Left ventricle myocardium inferior (tissue), 1 donor: ENCODE results near the gene MARK4. TPM values are rescaled to one million over a fixed set of nuclear protein-coding genes. Genes with fewer than 3 reads are reported as not detected.

Experiments used
- DNase-seq: peaks from one replicate; pipeline ENCODE4 v3.0.0-alpha.2; 2020
- H3K27ac ChIP-seq: fragments of 200-600 bp; replicated peaks from 2 replicates; pipeline ENCODE4 v1.8.0; 2021
- H3K27me3 ChIP-seq: fragments of 200-600 bp; 2 replicates; pipeline ENCODE4 v1.8.0; 2021; ENCODE audit warnings: low read depth
- H3K36me3 ChIP-seq: fragments of 200-600 bp; 2 replicates; pipeline ENCODE4 v1.8.0; 2021
- H3K4me1 ChIP-seq: fragments of 200-600 bp; 2 replicates; pipeline ENCODE4 v1.8.0; 2021
- H3K4me3 ChIP-seq: fragments of 200-600 bp; 2 replicates; pipeline ENCODE4 v1.8.0; 2021; ENCODE audit warnings: mild to moderate bottlenecking, moderate library complexity
- H3K9me3 ChIP-seq: fragments of 200-600 bp; replicated peaks from 2 replicates; pipeline ENCODE4 v1.8.0; 2021
- intact Hi-C: fragments of 100-400 bp; cut with micrococcal nuclease; formaldehyde crosslinking; loops from one replicate; pipeline ENCODE4 v1.11.0; 2022
- long read RNA-seq: library from polyadenylated mRNA; unstranded; transcript quantifications from one replicate; pipeline ENCODE4 v2.0.0, GENCODE V29; 2021
- total RNA-seq: library from RNA; stranded (reverse); fragmentation: NEBNext Ultra II Directional; extraction: Animal tissue kit (Norgen Biotek cat#: 25700); gene quantifications from one replicate; pipeline ENCODE4 v1.2.1, GENCODE V29; 2021
- TF ChIP-seq, protein P1 (sequence below): fragments of 200-600 bp; IDR thresholded peaks from 2 replicates; pipeline ENCODE4 v1.8.0; 2021; ENCODE audit warnings: antibody characterized with exemption, mild to moderate bottlenecking, borderline replicate concordance
- donor health status: DM: no; HTN: yes; CAD: no; lungs with severe emphysema.

Gene MARK4
- total RNA-seq = 26.5 TPM
- long read RNA-seq, full-length matches to known transcripts = 4 of 37 reads
- long read RNA-seq, partial matches to known transcripts = 29 of 37 reads
- long read RNA-seq, other reads (novel, unspliced or antisense) = 4 of 37 reads

DNA sequence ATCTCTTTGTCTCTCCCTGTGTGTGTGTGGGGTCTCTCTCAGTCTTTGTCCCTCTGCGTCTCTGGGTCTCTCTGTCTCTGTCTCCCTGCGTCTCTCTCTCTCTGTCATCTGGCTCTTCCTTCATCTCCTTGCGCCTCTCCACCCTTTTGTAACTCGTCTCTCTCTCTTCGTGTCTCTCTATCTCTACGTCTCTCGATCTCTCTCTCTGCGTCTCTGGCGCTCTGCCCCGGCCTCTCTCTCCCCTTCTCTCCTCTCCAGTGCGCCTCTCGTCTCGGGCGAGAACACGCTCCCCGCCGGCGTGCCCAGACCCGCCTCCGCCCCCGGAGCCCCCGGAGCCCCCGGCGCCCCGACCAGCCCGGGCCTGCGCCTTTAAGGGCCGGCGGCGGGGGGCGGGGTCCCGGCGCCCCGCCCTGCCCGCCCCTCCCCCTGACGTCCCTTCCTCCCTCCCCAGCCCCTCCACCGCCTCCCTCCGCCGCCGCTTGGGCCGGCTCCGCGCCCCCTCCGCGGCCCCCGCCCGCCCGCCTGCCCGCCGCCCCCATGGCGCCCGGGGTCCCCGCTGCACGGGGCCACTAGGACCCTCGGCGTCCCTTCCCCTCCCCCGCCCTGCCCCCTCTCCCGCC is at the start of gene MARK4:
Gene MARK4, plus strand, starts transcription at position 440 of the 620 bp plus-strand sequence. CDS start 318 bp downstream, outside the sequence.
- H3K9me3 ChIP-seq = no peaks in the 10 kb centered on the region
- TF ChIP-seq, protein P1, sequence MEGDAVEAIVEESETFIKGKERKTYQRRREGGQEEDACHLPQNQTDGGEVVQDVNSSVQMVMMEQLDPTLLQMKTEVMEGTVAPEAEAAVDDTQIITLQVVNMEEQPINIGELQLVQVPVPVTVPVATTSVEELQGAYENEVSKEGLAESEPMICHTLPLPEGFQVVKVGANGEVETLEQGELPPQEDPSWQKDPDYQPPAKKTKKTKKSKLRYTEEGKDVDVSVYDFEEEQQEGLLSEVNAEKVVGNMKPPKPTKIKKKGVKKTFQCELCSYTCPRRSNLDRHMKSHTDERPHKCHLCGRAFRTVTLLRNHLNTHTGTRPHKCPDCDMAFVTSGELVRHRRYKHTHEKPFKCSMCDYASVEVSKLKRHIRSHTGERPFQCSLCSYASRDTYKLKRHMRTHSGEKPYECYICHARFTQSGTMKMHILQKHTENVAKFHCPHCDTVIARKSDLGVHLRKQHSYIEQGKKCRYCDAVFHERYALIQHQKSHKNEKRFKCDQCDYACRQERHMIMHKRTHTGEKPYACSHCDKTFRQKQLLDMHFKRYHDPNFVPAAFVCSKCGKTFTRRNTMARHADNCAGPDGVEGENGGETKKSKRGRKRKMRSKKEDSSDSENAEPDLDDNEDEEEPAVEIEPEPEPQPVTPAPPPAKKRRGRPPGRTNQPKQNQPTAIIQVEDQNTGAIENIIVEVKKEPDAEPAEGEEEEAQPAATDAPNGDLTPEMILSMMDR = no peak
- H3K27me3 ChIP-seq = no peaks in the 10 kb centered on the region
- intact Hi-C loops = no loop called here
- H3K27ac ChIP-seq = peak within 1 kb of the TSS; percentile 83
- no peaks in the 10 kb centered on the region for H3K36me3 ChIP-seq
- H3K4me1 ChIP-seq = peaks cover 61% of the 10 kb centered on the region
- peak within 1 kb of the TSS; percentile 78 for H3K4me3 ChIP-seq
- peak; percentile 52 for DNase-seq

DNA sequence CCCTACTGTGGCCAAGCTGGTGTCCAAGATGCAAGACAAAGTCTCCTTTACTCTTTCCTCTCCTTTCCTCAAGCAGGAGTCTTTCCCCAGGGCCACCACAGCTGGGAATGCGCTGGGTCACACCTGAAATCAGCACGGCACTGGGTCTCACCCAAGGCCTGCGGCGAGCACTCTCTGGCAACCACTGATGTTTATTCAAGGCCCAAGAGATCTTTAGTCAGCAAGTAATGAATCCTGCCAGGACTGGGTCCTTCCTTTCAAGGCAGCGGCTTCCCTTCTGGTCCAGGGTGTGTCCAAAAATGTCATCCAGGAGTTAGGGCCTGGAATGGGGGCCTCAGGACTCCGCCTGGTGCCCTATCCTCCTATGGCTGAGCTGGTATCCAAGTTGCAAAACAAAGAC is 48.4 kb upstream of the MARK4 start:
- no peaks in the 10 kb centered on the region for H3K4me1 ChIP-seq
- no peaks in the 10 kb centered on the region for H3K9me3 ChIP-seq
- H3K27ac ChIP-seq = no peak overlapping the region
- no peaks in the 10 kb centered on the region for H3K27me3 ChIP-seq
- DNase-seq = no peak
- intact Hi-C loops = loop anchor here (5.0 kb wide), 1 partner anchor 45 kb away; the partner anchor contains the start of gene EXOC3L2
- no peak overlapping the region for H3K4me3 ChIP-seq
- no peaks in the 10 kb centered on the region for H3K36me3 ChIP-seq
- TF ChIP-seq, protein P1 = no peak

DNA sequence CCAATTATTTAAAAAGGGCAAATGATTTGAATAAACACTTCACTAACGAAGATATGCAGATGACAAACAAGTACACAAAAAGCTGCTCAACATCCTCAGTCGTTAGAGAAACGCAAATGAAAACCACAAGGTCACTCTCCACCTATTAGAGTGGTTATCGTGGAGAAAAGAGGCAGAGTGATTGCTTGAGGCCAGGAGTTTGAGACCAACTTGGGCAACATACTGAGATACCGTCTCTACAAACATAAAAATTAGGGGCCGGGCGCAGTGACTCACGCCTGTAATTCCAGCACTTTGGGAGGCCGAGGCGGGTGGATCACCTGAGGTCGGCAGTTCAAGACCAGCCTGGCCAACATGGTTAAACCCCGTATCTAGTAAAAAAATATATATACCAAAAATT is 45.3 kb upstream of the MARK4 start:
- Histone ChIP-seq H3K9me3 (no peaks in the 10 kb centered on the region), H3K27me3 (peaks cover 4% of the 10 kb centered on the region), H3K4me1 (no peaks in the 10 kb centered on the region), H3K4me3 (no peak overlapping the region), H3K36me3 (no peaks in the 10 kb centered on the region), H3K27ac (no peak overlapping the region)
- no peak for DNase-seq
- intact Hi-C loops = no loop called here
- TF ChIP-seq, protein P1 = no peak

DNA sequence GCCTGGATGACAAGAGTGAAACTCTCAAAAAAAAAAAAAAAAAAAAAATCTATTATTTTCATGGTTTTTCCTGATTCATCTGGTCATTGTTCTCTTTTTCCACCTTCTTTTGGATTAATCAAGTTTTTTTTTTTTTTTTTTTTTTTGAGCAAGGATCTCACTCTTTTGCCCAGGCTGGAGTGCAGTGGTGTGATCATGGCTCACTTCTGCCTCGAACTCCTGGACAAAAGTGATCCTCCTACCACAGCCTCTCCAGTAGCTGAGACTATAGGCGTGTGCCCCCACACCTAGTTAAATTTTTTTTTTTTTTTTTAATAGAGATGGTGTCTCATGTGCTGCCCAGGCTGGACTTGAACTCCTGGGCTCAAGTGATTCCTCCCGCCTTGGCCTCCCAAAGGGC is 44.7 kb upstream of the MARK4 start:
- Histone ChIP-seq H3K4me3 (no peak overlapping the region), H3K4me1 (no peaks in the 10 kb centered on the region), H3K27ac (no peak overlapping the region), H3K9me3 (no peaks in the 10 kb centered on the region), H3K36me3 (no peaks in the 10 kb centered on the region), H3K27me3 (peaks cover 8% of the 10 kb centered on the region)
- intact Hi-C loops = no loop called here
- TF ChIP-seq, protein P1 = no peak
- no peak for DNase-seq

DNA sequence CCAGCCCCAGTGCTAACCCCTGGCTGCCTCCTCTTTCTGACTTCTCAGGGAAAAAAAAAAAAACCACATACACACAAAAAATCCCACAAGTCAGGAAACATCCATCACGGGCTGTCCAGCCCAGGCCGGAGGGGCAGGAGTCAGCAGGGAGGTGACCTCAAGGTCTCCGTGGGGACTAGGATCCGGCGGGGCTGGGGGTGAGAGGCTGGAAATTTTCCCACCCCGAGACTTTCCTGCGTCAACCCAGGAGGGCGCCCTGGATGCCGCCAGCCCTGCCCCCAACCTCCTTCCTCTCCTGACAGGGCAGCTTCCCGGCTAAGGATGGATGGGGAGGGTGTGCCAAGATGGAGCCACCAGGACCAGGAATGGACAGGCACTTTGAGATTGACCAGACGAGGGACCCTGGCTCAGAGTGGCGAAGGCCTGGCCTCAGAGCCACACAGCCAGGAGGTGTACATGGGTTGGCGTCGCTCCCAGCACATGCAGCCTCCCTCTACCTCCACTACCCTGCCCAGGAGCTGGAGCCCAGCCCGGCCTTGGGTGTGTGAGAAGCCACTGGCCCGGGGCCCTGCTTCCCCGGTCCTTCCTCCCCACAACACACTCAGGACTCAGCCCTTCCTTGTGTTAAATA is 39.2 kb upstream of the MARK4 start:
- H3K27me3 ChIP-seq = peaks cover 60% of the 10 kb centered on the region
- H3K27ac ChIP-seq = peak overlapping the region; percentile 77
- TF ChIP-seq, protein P1 = no peak
- peak; percentile 71 for DNase-seq
- H3K36me3 ChIP-seq = no peaks in the 10 kb centered on the region
- H3K9me3 ChIP-seq = no peaks in the 10 kb centered on the region
- peaks cover 27% of the 10 kb centered on the region for H3K4me1 ChIP-seq
- peak overlapping the region; percentile 9 for H3K4me3 ChIP-seq
- intact Hi-C loops = no loop called here
